ENCODE measurements around the gene LRFN2. TPM values are rescaled to one million over a fixed set of nuclear protein-coding genes. Genes with fewer than 3 reads are reported as not detected.

LRFN2 gene
- total and polyA plus RNA-seq, 12 donors, result not detected

GRCh38 chr6:40425192-40425919 lies 161.8 kb downstream of the LRFN2 start:
- TF ChIP-seq CTCF (IDR thresholded peaks at IDR 0.05), result no peak
- WGBS, 2 donors, result 32 to 44% methylated on average over 4 of the region's 4 CpGs
- Histone ChIP-seq H3K27ac (peak overlapping the region in 2 of 10 donors; percentile 51 to 72), H3K27me3 (peaks cover 0 to 71% (median 48%) of the 10 kb centered on the region in 7 donors), H3K9me3 (no peaks in the 10 kb centered on the region), H3K36me3 (no peaks in the 10 kb centered on the region), H3K4me3 (no peak overlapping the region), H3K4me1 (peaks cover 0 to 21% (median 11%) of the 10 kb centered on the region in 9 donors)
- intact Hi-C loops (cut with DNase I), result loop anchor here in 1 of 10 donors (5.0 kb wide), 1 partner anchor 422 kb away; no protein-coding TSS in a partner anchor
- DNase-seq (peak; percentile 38 to 63), ATAC-seq (peak; percentile 79 to 96 (median 94))

- intact Hi-C loops (cut with DNase I), result no loop called here
- TF ChIP-seq CTCF (IDR thresholded peaks at IDR 0.05), result no peak
- 45 to 63% methylated on average over 1 of the region's 1 CpG for WGBS, 2 donors
- DNase-seq (no peak), ATAC-seq (no peak)
- Histone ChIP-seq H3K36me3 (no peaks in the 10 kb centered on the region), H3K27me3 (peaks cover 0 to 70% (median 54%) of the 10 kb centered on the region in 7 donors), H3K4me1 (peaks cover 0 to 25% (median 12%) of the 10 kb centered on the region in 9 donors), H3K9me3 (no peaks in the 10 kb centered on the region), H3K4me3 (no peak overlapping the region), H3K27ac (no peak overlapping the region)
These were observed 165.1 kb downstream of the LRFN2 start for GRCh38 chr6:40422046-40422445.

GRCh38 chr6:40419946-40420728 lies 167.0 kb downstream of the LRFN2 start:
- DNase-seq, result no peak
- TF ChIP-seq CTCF (IDR thresholded peaks at IDR 0.05), result no peak
- H3K4me3 ChIP-seq, result no peak overlapping the region
- 82% methylated on average over 17 of the region's 17 CpGs for WGBS, 2 donors
- no peaks in the 10 kb centered on the region for H3K9me3 ChIP-seq
- H3K27ac ChIP-seq, result no peak overlapping the region
- intact Hi-C loops (cut with DNase I), result no loop called here
- peaks cover 0 to 74% (median 54%) of the 10 kb centered on the region in 7 donors for H3K27me3 ChIP-seq
- no peaks in the 10 kb centered on the region for H3K36me3 ChIP-seq
- no peak for ATAC-seq
- peaks cover 0 to 12% (median 4%) of the 10 kb centered on the region in 9 donors for H3K4me1 ChIP-seq

DNA sequence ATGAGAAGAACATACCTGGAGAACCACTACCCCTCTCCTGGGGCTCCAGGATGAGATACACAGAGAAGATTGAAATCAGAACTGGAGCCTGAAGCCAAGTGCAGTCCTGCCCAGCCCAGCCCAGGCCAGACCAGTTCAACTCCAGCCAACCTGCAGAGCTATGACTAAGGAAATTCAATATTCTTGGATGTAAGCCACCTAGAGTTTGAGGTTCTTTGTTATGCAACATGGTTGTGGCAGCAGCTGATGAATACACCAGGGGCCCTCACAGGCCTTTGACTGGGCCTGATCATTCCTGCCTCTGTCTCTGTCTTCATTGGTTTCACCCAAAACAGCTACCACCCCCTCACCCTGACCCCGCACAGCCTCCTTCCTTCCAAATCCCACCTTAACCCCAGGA lies 167.8 kb downstream of the LRFN2 start:
- intact Hi-C loops (cut with DNase I), result no loop called here
- no peak for ATAC-seq

More for the DNA sequence above, 167.8 kb downstream of the LRFN2 start:
- H3K27me3 ChIP-seq, result peaks cover 0 to 81% (median 54%) of the 10 kb centered on the region in 7 donors
- H3K4me3 ChIP-seq, result no peak overlapping the region
- no peak for TF ChIP-seq CTCF (IDR thresholded peaks at IDR 0.05)
- H3K4me1 ChIP-seq, result peaks cover 0 to 8% (median 4%) of the 10 kb centered on the region in 9 donors
- no peaks in the 10 kb centered on the region for H3K9me3 ChIP-seq
- 95% methylated on average over 1 of the region's 1 CpG for WGBS, 2 donors
- DNase-seq, result no peak
- H3K27ac ChIP-seq, result no peak overlapping the region
- H3K36me3 ChIP-seq, result no peaks in the 10 kb centered on the region

Measured in heart right ventricle (tissue), 16 donors.